Kidney (tissue), 14 donors: ENCODE data around the gene SPI1. TPM values are rescaled to one million over a fixed set of nuclear protein-coding genes. Genes with fewer than 3 reads are reported as not detected.

Experiments used
- DNase-seq, 5 donors: peaks; one replicate each; pipeline ENCODE4 v3.0.0-alpha.2; 2013 to 2020
- FAIRE-seq: peaks from 2 replicates; lab custom pipeline; 2012; peaks lifted over from hg19 to GRCh38; lab: Jason Lieb, UNC
- H3K27ac ChIP-seq, 2 donors: one replicate each; pipeline ENCODE4 v1.7.0; 2013; ENCODE audit warnings: low read depth in 2 of 2, low read length in 2 of 2, inconsistent platforms in 1 of 2
- H3K27me3 ChIP-seq: one replicate; pipeline ENCODE4 v1.7.1; 2013; ENCODE audit warnings: low read length, inconsistent platforms; ENCODE audit not compliant: control insufficient read depth, insufficient read depth
- H3K36me3 ChIP-seq, 3 donors: one replicate each; pipeline versions ENCODE4 v1.7.0 to v1.7.1; 2013; ENCODE audit warnings: low read length in 3 of 3, control low read depth in 1 of 3, inconsistent platforms in 1 of 3; ENCODE audit not compliant: insufficient read depth in 3 of 3, control insufficient read depth in 2 of 3
- H3K4me1 ChIP-seq, 3 donors: one replicate each; pipeline versions ENCODE4 v1.7.0 to v1.7.1; 2013; ENCODE audit warnings: low read length in 3 of 3, inconsistent platforms in 1 of 3, low read depth in 1 of 3; ENCODE audit not compliant: control insufficient read depth in 2 of 3, insufficient read depth in 2 of 3
- H3K4me3 ChIP-seq, 3 donors: one replicate each; pipeline versions ENCODE4 v1.7.0 to v1.8.1; 2013; ENCODE audit warnings: low read length in 3 of 3, control low read depth in 1 of 3, inconsistent platforms in 1 of 3
- H3K9ac ChIP-seq, 3 donors: one replicate each; pipeline versions ENCODE4 v1.7.0 to v1.7.1; 2013; ENCODE audit warnings: low read length in 3 of 3, control low read depth in 1 of 3, inconsistent platforms in 1 of 3
- H3K9me3 ChIP-seq, 3 donors: one replicate each; pipeline versions ENCODE4 v1.7.0 to v1.7.1; 2013; ENCODE audit warnings: low read length in 3 of 3, control low read depth in 1 of 3, inconsistent platforms in 1 of 3; ENCODE audit not compliant: control insufficient read depth in 2 of 3, insufficient read depth in 1 of 3
- intact Hi-C: fragments of 100-400 bp; cut with DNase I; formaldehyde crosslinking; loops from one replicate; pipeline ENCODE4 v1.11.1; 2022
- polyA plus RNA-seq: library from polyadenylated mRNA; stranded (reverse); fragments of 350-450 nt; fragmentation: Illumina TruSeq; extraction: RNeasy Lipid Tissue Mini Kit (QIAGEN cat#74804); gene quantifications from one replicate; pipeline ENCODE4 v1.2.3, GENCODE V29; 2014; ENCODE audit warnings: low read depth, low replicate concordance; ENCODE audit not compliant: insufficient read depth
- total RNA-seq: library from RNA; stranded (reverse); fragmentation: NEBNext Ultra II Directional; extraction: Animal tissue kit (Norgen Biotek cat#: 25700); gene quantifications from one replicate; pipeline ENCODE4 v1.2.1, GENCODE V29; 2021
- TF ChIP-seq, protein P1 (sequence below): IDR thresholded peaks from 3 replicates; pipeline ENCODE4 v1.5.1; 2012; ENCODE audit warnings: mild to moderate bottlenecking, moderate library complexity, borderline replicate concordance; ENCODE audit not compliant: insufficient read depth; ENCODE audit errors: extremely low read depth
- donor health status: control.
- donor health status: control.
- donor health status: control.
- donor health status: control.
- donor health status: control.
- donor health status: DM: yes; HTN: yes; CAD: no.
- donor health status: Normal renal cell carcinoma (clear cell type).

The SPI1 gene
- total and polyA plus RNA-seq, 2 donors from 2014 or later, result 7.3 to 39.8 TPM

DNA sequence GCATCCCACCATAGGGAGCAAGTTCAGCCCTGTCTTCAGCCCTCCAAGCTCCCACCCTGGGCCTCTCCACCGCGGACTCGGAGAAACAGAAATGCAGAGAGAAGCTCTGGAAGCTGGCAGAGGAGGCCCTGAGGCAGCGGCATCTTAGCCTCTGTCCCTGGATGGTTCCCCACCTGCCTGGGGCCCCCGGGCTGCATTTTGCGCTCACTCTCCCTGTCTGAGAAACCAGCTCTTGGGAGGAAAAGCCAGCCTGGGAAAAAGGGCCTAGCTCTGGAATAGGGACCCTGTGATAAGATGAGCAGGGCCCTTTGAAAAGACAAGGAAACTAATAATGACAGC is 12.0 kb upstream of the SPI1 start:
- intact Hi-C loops, result no loop called here
- Histone ChIP-seq H3K4me3 (no peak overlapping the region), H3K27me3 (no peaks in the 10 kb centered on the region), H3K4me1 (peaks cover 0 to 3% (median 0%) of the 10 kb centered on the region in 3 donors), H3K36me3 (no peaks in the 10 kb centered on the region), H3K27ac (no peak overlapping the region), H3K9me3 (no peaks in the 10 kb centered on the region), H3K9ac (no peak overlapping the region)
- peak in 1 of 5 donors; percentile 29 for DNase-seq
- TF ChIP-seq, protein P1, sequence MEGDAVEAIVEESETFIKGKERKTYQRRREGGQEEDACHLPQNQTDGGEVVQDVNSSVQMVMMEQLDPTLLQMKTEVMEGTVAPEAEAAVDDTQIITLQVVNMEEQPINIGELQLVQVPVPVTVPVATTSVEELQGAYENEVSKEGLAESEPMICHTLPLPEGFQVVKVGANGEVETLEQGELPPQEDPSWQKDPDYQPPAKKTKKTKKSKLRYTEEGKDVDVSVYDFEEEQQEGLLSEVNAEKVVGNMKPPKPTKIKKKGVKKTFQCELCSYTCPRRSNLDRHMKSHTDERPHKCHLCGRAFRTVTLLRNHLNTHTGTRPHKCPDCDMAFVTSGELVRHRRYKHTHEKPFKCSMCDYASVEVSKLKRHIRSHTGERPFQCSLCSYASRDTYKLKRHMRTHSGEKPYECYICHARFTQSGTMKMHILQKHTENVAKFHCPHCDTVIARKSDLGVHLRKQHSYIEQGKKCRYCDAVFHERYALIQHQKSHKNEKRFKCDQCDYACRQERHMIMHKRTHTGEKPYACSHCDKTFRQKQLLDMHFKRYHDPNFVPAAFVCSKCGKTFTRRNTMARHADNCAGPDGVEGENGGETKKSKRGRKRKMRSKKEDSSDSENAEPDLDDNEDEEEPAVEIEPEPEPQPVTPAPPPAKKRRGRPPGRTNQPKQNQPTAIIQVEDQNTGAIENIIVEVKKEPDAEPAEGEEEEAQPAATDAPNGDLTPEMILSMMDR, result no peak
- FAIRE-seq, result no peak

DNA sequence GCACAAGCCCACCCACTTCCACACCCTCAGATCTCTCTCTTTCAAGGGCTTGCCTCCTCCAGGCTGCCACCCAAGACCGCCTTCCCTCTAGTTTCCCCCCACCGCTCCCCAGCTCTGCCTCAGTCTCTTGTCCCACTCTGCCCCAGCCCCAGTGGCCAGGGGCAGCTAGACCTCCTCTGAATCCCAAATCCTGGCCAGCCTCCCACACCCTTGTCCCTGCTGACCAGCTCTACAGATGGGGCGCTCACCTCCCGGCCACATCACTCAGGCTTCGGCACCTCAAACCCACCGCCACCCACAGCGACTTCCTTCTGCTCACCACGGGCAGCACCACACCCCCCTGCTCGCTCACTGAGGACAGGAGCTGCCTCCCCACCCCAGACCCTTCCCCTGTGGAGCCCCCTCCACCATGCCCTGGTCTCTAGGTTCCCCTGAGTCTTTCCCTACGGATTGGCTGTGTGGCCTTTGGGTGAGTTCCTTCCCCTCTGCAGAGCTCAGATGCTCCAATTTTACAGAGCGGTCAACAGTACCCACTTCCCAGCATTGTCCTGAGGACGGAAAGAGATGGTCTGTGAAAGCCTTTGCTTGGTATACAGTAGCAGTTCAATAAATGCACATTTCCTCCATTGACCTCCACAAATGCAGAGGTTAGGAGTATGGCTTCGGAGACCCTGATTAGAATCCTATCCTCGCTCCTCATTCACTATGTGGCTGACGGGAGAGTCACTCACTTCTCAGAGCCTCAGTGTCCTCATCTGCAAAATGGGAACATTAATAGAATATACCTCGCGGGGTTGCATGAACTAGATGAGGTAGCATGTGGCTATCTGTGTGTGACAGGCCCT is 11.5 kb upstream of the SPI1 start:
- DNase-seq, result no peak
- no peak overlapping the region for H3K9ac ChIP-seq
- no peak overlapping the region for H3K27ac ChIP-seq
- no peak for FAIRE-seq
- TF ChIP-seq, protein P1, result no peak
- no peak overlapping the region for H3K4me3 ChIP-seq
- H3K36me3 ChIP-seq, result no peaks in the 10 kb centered on the region
- intact Hi-C loops, result no loop called here
- H3K9me3 ChIP-seq, result no peaks in the 10 kb centered on the region
- H3K4me1 ChIP-seq, result peaks cover 0 to 3% (median 0%) of the 10 kb centered on the region in 3 donors
- no peaks in the 10 kb centered on the region for H3K27me3 ChIP-seq

DNA sequence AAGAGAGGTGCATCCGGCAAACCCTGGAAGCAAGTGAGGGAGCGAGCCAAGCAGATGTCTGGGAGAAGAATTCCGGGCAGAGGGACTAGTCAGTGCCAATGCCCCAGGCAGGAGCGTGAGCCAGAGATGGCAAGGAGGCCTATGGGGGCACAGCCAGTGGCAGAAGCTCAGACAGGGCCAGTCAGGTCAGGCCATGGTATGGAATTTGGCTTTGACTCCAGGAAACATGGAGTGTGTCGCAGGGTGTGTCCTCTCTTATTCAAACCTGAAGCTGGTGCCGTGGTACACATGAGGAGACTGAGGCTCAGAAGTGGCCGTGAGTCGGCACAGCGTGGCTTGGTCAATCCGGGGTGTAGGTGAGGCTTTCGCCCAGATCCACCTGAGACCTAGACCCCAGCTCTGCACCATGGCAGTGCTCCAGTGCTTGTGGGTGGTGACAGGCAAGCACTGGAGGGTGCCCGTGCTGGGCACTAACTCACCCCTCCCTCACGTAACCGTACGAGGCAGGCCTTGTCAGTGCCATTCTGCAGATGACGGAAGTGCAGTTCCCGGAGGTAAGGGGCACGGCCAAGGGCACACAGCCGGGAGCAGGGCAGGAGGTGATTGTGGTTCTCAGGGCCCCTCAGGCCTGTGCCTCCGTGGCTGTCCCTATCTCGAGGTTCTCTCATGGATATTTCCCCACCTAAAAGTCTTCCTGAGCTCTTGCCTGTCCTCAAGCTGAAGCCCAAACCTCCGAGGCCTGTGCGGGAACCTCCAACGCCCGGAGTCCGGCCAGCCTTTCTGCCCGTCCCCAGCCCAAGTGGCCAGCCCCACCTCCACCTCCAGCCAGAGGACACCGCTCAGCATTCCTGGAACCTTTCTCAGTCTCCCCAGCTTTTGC is 10.6 kb upstream of the SPI1 start:
- Histone ChIP-seq H3K36me3 (no peaks in the 10 kb centered on the region), H3K9ac (no peak overlapping the region), H3K4me3 (no peak overlapping the region), H3K9me3 (no peaks in the 10 kb centered on the region), H3K4me1 (no peaks in the 10 kb centered on the region), H3K27ac (peak overlapping the region in 1 of 2 donors; percentile 28), H3K27me3 (no peaks in the 10 kb centered on the region)
- no peak for FAIRE-seq
- intact Hi-C loops, result no loop called here
- DNase-seq, result no peak
- TF ChIP-seq, protein P1, result no peak
